GM23248 (cell line): ENCODE measurements around the gene DEPDC7. TPM values are rescaled to one million over a fixed set of nuclear protein-coding genes. Genes with fewer than 3 reads are reported as not detected.
"Not testable (repeated sequence)": the region's sequence is repeated elsewhere in the genome, so short reads cannot be mapped to it uniquely, and the experiment has no call there.

Experiments
- DNase-seq: peaks from one replicate; pipeline ENCODE4 v3.0.0-alpha.2; 2015
- H2AFZ ChIP-seq: fragments of 200-600 bp; sonication (generic); 2 replicates; pipeline ENCODE4 v1.6.1; 2016; ENCODE audit warnings: antibody characterized with exemption
- H3F3A ChIP-seq: fragments of 200-600 bp; sonication (generic); 2 replicates; pipeline ENCODE4 v1.6.1; 2016; ENCODE audit warnings: mild to moderate bottlenecking, antibody characterized with exemption, mixed run types; ENCODE audit not compliant: insufficient read depth
- H3K27ac ChIP-seq: fragments of 200-600 bp; sonication (generic); 2 replicates; pipeline ENCODE4 v1.5.1; 2016; ENCODE audit warnings: mild to moderate bottlenecking
- H3K27me3 ChIP-seq: fragments of 200-600 bp; sonication (generic); replicated peaks from 2 replicates; pipeline ENCODE4 v1.6.1; 2016; ENCODE audit warnings: mild to moderate bottlenecking; ENCODE audit not compliant: insufficient read depth
- H3K36me3 ChIP-seq: fragments of 200-600 bp; sonication (generic); 2 replicates; pipeline ENCODE4 v1.6.1; 2016; ENCODE audit warnings: low read depth, mild to moderate bottlenecking
- H3K4me1 ChIP-seq: fragments of 200-600 bp; sonication (generic); 2 replicates; pipeline ENCODE4 v1.6.1; 2016; ENCODE audit warnings: mild to moderate bottlenecking; ENCODE audit not compliant: insufficient read depth
- H3K4me2 ChIP-seq: fragments of 200-600 bp; sonication (generic); one replicate; pipeline ENCODE4 v1.6.1; 2016; ENCODE audit warnings: mild to moderate bottlenecking; ENCODE audit not compliant: unreplicated experiment
- H3K4me3 ChIP-seq: fragments of 200-600 bp; sonication (generic); 2 replicates; pipeline ENCODE4 v1.5.1; 2016; ENCODE audit warnings: mild to moderate bottlenecking
- H3K79me2 ChIP-seq: fragments of 200-600 bp; sonication (generic); 2 replicates; pipeline ENCODE4 v1.6.1; 2016; ENCODE audit warnings: mild to moderate bottlenecking; ENCODE audit not compliant: insufficient read depth
- H3K9ac ChIP-seq: fragments of 200-600 bp; sonication (generic); 2 replicates; pipeline ENCODE4 v1.6.1; 2016; ENCODE audit warnings: mild to moderate bottlenecking
- H3K9me2 ChIP-seq: fragments of 200-600 bp; sonication (generic); 2 replicates; pipeline ENCODE4 v1.6.1; 2016; ENCODE audit warnings: mixed run types, mild to moderate bottlenecking, moderate library complexity; ENCODE audit not compliant: insufficient read depth
- H3K9me3 ChIP-seq: fragments of 200-600 bp; sonication (generic); one replicate; pipeline ENCODE4 v1.6.1; 2017; ENCODE audit warnings: low read depth
- H4K20me1 ChIP-seq: fragments of 200-600 bp; sonication (generic); 2 replicates; pipeline ENCODE4 v1.6.0; 2016; ENCODE audit not compliant: insufficient read depth
- EZH2 ChIP-seq: fragments of 200-600 bp; sonication (generic); IDR thresholded peaks from 2 replicates; pipeline ENCODE4 v1.6.1; 2018; ENCODE audit warnings: antibody characterized with exemption, mild to moderate bottlenecking; ENCODE audit not compliant: insufficient read depth, poor library complexity, severe bottlenecking
- EZH2phosphoT487 ChIP-seq: fragments of 200-600 bp; sonication (generic); IDR thresholded peaks from 2 replicates; pipeline ENCODE4 v1.6.1; 2018; ENCODE audit warnings: antibody characterized with exemption, moderate library complexity, mild to moderate bottlenecking, low read depth; ENCODE audit not compliant: insufficient read depth
- WGBS, 2 experiments: methylation state at CpG; one replicate each; pipeline ENCODE4 v1.1.6; 2015 to 2017; ENCODE audit warnings: low lambda C conversion rate in 2 of 2, low coverage in 1 of 2; ENCODE audit errors: missing lambda C conversion rate in 2 of 2; 5-methylcytosine and 5-hydroxymethylcytosine counted together
- in situ Hi-C: fragments of 300-500 bp; cut with MboI; formaldehyde crosslinking; loops from 2 replicates; pipeline ENCODE4 v1.15.0; 2020
- polyA plus RNA-seq: library from polyadenylated mRNA; unstranded; fragments of >200 nt; fragmentation: Nextera tagmentation; extraction: Ambion mirVana; gene quantifications from 2 replicates; pipeline ENCODE4 v1.2.1, GENCODE V29; 2016
- total RNA-seq: library from RNA; depleted of rRNA; stranded (reverse); fragments of >200 nt; shearing (Covaris generic); gene quantifications from 2 replicates; pipeline ENCODE4 v1.2.3, GENCODE V29; 2014

The DEPDC7 gene
- total and polyA plus RNA-seq, 2 experiments from 2014 or later, result 4.8 to 9.9 TPM

DNA sequence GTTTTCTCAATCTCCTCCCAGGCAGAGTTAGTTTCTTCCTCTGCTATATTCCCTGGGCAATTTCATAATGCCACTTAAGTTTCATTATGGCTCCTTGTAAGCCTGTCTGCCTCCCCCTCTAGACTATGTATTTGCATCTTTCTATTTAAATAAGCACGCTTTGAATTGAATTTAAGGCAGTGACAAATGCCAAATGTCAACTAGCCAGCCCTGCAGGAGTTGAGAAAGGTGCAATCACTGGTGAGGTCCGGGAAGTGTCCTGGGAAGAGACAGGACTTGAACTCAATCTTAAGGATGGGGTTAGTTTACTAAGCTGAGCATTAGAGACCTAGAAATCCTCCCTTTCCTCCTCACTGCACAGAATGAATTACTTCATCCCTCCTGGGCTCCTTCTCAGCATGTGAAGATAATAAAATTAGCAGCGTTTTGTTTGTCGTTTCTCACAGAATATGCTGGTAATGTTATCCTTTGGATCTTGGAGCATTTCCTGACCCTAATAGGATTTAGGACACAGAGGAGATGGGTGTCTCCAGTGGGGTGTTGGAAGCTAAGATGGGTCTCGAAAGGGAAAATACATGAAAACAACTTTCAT is 25.3 kb downstream of the DEPDC7 start:
- Histone ChIP-seq H3K36me3 (peaks cover 12% of the 10 kb centered on the region; the same call in 1 of the 2 replicates), H3K9ac (peak overlapping the region; percentile 91), H3K9me2 (no peaks in the 10 kb centered on the region), H3K4me3 (peak overlapping the region; percentile 92), H3K27me3 (no peaks in the 10 kb centered on the region), H2AFZ (peak overlapping the region; percentile 82; the same call in 1 of the 2 replicates), H3K4me2 (peak overlapping the region; percentile 98), H3K27ac (peak overlapping the region; percentile 95), H3K79me2 (peaks cover 46% of the 10 kb centered on the region), H3F3A (peaks cover 7% of the 10 kb centered on the region; the same call in 1 of the 2 replicates), H4K20me1 (no peaks in the 10 kb centered on the region), H3K9me3 (no peaks in the 10 kb centered on the region), H3K4me1 (peaks cover 24% of the 10 kb centered on the region)
- in situ Hi-C loops, result no loop called here
- DNase-seq, result no peak
- 46% methylated on average over 5 of the region's 5 CpGs for WGBS, 2 experiments
- TF ChIP-seq EZH2 (no peak), EZH2phosphoT487 (no peak)

DNA sequence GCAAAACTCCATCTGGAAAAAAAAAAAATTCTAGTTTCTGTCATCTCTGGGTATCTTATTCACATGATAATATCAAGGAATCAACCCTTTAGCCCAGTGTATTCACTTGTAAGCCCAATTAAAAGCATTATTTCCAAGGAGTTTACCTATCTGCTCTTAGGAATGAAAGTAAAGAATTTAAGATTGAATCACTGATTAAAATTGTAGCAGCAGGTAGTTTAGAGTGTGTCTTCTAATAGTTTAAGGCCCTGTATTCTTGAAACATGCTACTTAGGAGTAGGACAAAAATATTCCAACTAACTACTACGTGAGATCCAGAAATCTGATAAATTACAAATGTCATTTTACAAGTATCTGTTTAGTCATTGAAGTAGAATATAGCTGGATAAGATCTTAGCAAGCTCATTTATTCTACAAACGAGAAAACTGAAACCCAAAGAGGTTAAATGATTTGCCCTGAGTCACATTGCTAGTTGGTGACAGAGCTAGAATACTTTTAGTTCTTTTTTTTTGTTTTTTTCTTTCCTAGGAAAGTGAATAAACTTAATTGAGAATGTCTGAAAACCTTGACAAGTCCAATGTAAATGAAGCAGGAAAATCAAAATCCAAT is 27.6 kb downstream of the DEPDC7 start:
- Histone ChIP-seq H3K79me2 (peaks cover 65% of the 10 kb centered on the region), H4K20me1 (no peaks in the 10 kb centered on the region), H3K27me3 (no peaks in the 10 kb centered on the region), H2AFZ (no peak overlapping the region), H3K9me3 (no peaks in the 10 kb centered on the region), H3K4me3 (no peak overlapping the region), H3K9me2 (no peaks in the 10 kb centered on the region), H3F3A (peaks cover 7% of the 10 kb centered on the region; the same call in 1 of the 2 replicates), H3K27ac (peak overlapping the region; percentile 42), H3K4me1 (peaks cover 24% of the 10 kb centered on the region), H3K9ac (no peak overlapping the region), H3K4me2 (peak overlapping the region; percentile 8), H3K36me3 (peaks cover 30% of the 10 kb centered on the region)
- TF ChIP-seq EZH2, result no peak
- no peak for TF ChIP-seq EZH2phosphoT487
- peak; percentile 39 for DNase-seq
- 43 to 51% methylated on average over 2 of the region's 2 CpGs for WGBS, 2 experiments
- in situ Hi-C loops, result no loop called here

DNA sequence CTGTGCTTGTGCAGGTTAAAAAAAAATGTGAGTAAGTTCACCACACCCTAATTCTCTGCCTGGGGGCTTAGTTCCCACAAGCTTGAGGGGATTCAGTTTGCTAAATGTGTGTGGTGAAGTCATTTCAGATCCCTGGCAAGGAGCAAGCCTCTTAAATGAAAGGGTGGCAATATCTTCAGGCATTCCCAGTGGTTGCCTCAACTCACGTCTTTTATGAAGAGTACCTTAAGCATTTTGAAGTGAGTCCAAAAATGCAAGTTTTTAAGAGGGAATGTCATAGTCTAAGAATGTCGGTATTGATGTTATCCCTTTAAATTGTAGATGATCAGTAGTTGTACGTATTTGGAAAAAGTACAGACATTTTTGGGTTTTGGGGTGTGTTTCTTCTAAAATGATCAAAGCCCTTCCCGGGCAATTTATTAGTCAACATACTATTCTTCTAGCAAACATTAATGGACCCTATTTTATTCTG is 28.6 kb downstream of the DEPDC7 start:
- Histone ChIP-seq H3F3A (peaks cover 7% of the 10 kb centered on the region; the same call in 1 of the 2 replicates), H3K4me3 (no peak overlapping the region), H3K4me1 (peaks cover 24% of the 10 kb centered on the region), H3K79me2 (peaks cover 70% of the 10 kb centered on the region), H4K20me1 (no peaks in the 10 kb centered on the region), H3K9me2 (no peaks in the 10 kb centered on the region), H3K36me3 (peaks cover 34% of the 10 kb centered on the region), H3K9ac (no peak overlapping the region), H2AFZ (no peak overlapping the region), H3K27ac (peak overlapping the region; percentile 42), H3K9me3 (no peaks in the 10 kb centered on the region), H3K27me3 (no peaks in the 10 kb centered on the region), H3K4me2 (no peak overlapping the region)
- 62 to 71% methylated on average over 4 of the region's 4 CpGs for WGBS, 2 experiments
- peak; percentile 65 for DNase-seq
- TF ChIP-seq EZH2phosphoT487, result no peak
- TF ChIP-seq EZH2, result no peak
- in situ Hi-C loops, result no loop called here

DNA sequence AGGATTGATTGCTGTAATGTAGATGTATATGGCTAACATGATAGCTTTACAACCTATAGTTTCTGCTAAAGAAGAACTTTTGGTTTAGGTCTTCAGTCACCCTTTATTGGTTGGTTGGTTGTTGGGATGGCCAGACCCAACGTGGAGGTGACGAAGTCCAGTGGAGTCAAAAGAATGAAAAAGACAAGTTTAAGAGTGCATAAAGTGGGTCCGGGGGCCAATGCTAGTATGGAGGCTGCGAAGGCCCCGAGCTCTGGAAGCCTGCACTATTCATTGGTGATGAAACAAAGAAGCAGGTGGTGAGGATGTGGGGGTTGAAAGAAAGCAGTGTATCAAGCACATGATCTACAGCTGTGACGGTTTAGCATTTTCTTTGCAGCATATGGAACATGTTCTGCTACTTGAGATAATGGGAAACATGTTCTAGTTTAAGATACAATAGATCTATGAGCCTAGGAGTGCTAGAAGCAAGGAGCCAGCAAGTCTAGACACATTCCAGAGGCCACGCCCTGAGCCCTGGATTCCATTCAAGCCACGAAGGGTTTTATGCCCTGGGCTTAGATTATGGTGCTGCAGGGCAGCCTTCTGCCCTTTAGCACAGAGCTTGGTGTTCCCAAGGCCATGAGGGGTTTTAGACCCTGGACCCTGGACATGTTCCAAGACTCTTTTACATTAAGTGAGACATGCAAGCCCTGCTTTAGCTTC is 30.0 kb downstream of the DEPDC7 start:
- no peak overlapping the region for H3K9ac ChIP-seq
- in situ Hi-C loops, result no loop called here
- no peaks in the 10 kb centered on the region for H3K9me3 ChIP-seq
- peak; percentile 36 for DNase-seq
- H3K4me2 ChIP-seq, result no peak overlapping the region
- TF ChIP-seq EZH2phosphoT487 (no peak), EZH2 (no peak)
- H3K4me1 ChIP-seq, result peaks cover 20% of the 10 kb centered on the region
- no peak overlapping the region for H2AFZ ChIP-seq
- H3K27ac ChIP-seq, result no peak overlapping the region
- H3K27me3 ChIP-seq, result no peaks in the 10 kb centered on the region
- no peak overlapping the region for H3K4me3 ChIP-seq
- no peaks in the 10 kb centered on the region for H3K9me2 ChIP-seq
- peaks cover 65% of the 10 kb centered on the region for H3K79me2 ChIP-seq
- WGBS, 2 experiments, result 72 to 77% methylated on average over 8 of the region's 8 CpGs
- peaks cover 34% of the 10 kb centered on the region for H3K36me3 ChIP-seq
- H4K20me1 ChIP-seq, result no peaks in the 10 kb centered on the region
- peaks cover 7% of the 10 kb centered on the region; the same call in 1 of the 2 replicates for H3F3A ChIP-seq

DNA sequence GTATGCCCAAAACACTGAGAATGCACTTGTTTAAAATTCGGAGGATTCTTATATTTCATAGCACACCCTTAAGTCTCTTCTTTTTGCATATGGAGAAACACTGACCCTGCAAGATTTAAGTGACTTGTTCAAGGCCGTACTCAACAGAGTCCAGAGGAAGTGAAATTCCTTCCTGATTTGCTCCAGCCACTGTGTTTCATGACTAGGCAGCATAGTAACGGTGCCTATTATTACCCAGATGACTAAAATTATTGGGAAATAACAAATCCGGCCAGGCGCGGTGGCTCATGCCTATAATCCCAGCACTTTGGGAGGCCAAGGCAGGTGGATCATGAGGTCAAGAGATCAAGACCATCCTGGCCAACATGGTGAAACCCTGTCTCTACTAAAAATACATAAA is 33.0 kb downstream of the DEPDC7 start:
- H4K20me1 ChIP-seq, H3K9me2 ChIP-seq, DNase-seq, in situ Hi-C loops, H3K27me3 ChIP-seq, H3K4me1 ChIP-seq, H3K9ac ChIP-seq, H3K4me3 ChIP-seq, H3K9me3 ChIP-seq, H2AFZ ChIP-seq, H3F3A ChIP-seq, H3K4me2 ChIP-seq, H3K27ac ChIP-seq: not testable (repeated sequence)
- H3K79me2 ChIP-seq, result peaks cover 51% of the 10 kb centered on the region
- 78 to 87% methylated on average over 6 of the region's 6 CpGs for WGBS, 2 experiments
- H3K36me3 ChIP-seq, result peaks cover 38% of the 10 kb centered on the region

DNA sequence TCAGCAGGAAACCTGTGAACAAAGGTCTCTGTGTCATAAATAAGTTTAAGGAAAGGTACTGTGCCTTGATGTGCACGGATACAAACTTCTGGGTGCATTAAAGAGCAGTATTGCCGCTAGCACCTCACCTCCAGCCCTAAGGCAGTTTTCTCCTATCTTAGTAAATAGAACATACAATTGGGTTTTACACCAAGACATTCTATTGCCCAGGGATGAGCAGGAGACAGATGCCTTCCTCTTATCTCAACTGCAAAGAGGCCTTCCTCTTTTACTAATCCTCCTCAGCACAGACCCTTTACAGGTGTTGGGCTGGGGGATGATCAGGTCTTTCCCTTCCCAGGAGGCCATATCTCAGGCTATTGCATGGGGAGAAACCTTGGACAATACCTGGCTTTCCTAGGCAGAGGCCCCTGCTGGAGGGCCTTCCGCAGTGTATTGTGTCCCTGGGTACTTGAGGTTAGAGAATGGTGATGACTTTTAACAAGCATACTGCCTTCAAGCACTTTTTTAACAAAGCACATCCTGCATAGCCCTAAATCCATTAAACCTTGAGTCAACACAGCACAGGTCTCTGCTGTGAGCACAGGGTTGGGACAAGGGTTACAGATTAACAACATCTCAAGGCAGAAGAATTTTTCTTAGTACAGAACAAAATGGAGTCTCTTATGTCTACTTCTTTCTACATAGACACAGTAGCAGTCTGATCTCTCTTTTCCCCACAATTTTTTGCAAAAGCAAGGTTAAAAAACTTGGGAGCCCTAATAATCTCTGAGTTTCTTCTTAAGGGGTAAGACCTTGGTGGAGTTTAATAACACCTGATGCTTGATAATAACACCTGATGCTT is 34.1 kb downstream of the DEPDC7 start:
- H3F3A ChIP-seq, H4K20me1 ChIP-seq, H2AFZ ChIP-seq, H3K4me2 ChIP-seq, H3K4me3 ChIP-seq, in situ Hi-C loops, DNase-seq, H3K27ac ChIP-seq, H3K4me1 ChIP-seq, H3K9me3 ChIP-seq, H3K27me3 ChIP-seq, H3K9ac ChIP-seq, H3K9me2 ChIP-seq: not testable (repeated sequence)
- 97% methylated on average over 3 of the region's 3 CpGs for WGBS, 2 experiments
- Histone ChIP-seq H3K79me2 (peaks cover 52% of the 10 kb centered on the region), H3K36me3 (peaks cover 36% of the 10 kb centered on the region)
